Parathyroid adenoma (tissue), 2 donors: Measurements from ENCODE around the gene KLHDC7B.

Experiments used
- H2AFZ ChIP-seq: fragments of 300-600 bp; sonication (generic); one replicate; pipeline ENCODE4 v1.7.0; 2017; ENCODE audit warnings: antibody characterized with exemption, mild to moderate bottlenecking
- H3K27ac ChIP-seq: fragments of 300-600 bp; sonication (generic); one replicate; pipeline ENCODE4 v1.7.0; 2017
- H3K27me3 ChIP-seq: fragments of 300-600 bp; sonication (generic); one replicate; pipeline ENCODE4 v1.7.0; 2017; ENCODE audit warnings: low read length; ENCODE audit not compliant: control insufficient read depth, insufficient read depth
- H3K36me3 ChIP-seq: fragments of 300-600 bp; sonication (generic); one replicate; pipeline ENCODE4 v1.7.0; 2017; ENCODE audit warnings: low read length; ENCODE audit not compliant: control insufficient read depth, insufficient read depth
- H3K4me1 ChIP-seq: fragments of 300-600 bp; sonication (generic); one replicate; pipeline ENCODE4 v1.7.0; 2017; ENCODE audit warnings: control low read depth
- H3K4me2 ChIP-seq: fragments of 300-600 bp; sonication (generic); one replicate; pipeline ENCODE4 v1.7.0; 2017; ENCODE audit warnings: low read length
- H3K4me3 ChIP-seq: fragments of 300-600 bp; sonication (generic); one replicate; pipeline ENCODE4 v1.7.0; 2017; ENCODE audit warnings: low read depth, low read length
- H3K79me2 ChIP-seq: fragments of 300-600 bp; sonication (generic); one replicate; pipeline ENCODE4 v1.7.0; 2017; ENCODE audit warnings: control low read depth
- H3K9ac ChIP-seq: fragments of 300-600 bp; sonication (generic); one replicate; pipeline ENCODE4 v1.7.0; 2017; ENCODE audit warnings: mild to moderate bottlenecking
- H3K9me3 ChIP-seq: fragments of 300-600 bp; sonication (generic); one replicate; pipeline ENCODE4 v1.7.0; 2017; ENCODE audit warnings: low read length; ENCODE audit not compliant: control insufficient read depth
- CTCF ChIP-seq: fragments of 300-600 bp; sonication (generic); IDR thresholded peaks from one replicate; pipeline ENCODE4 v1.7.0; 2017; ENCODE audit warnings: antibody characterized with exemption, mild to moderate bottlenecking
- donor health status: primary hyperparathyroidism.

The KLHDC7B gene

DNA sequence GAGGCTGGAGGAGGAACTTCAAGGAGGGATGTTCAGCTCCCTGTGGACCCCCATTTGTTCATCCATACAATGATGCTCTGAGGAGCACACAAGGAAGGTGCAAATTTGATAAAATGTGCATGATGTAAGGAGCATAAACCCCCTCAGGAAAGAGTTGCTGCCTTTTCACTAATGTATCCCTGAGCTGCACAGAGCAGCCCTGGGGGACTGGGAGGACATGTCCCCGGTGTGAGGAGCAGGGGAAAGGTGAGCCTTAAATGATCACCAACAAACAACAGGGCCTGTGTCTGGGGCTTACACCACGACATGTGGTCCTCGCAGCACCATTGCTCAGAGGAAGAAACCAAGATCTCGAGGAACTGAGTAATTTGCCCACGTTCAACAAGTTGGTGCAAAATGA, 51.4 kb downstream of the KLHDC7B start:
- no peaks in the 10 kb centered on the region for H3K4me1 ChIP-seq
- H3K27me3 ChIP-seq = no peaks in the 10 kb centered on the region
- H3K4me3 ChIP-seq = no peak overlapping the region
- no peak overlapping the region for H3K9ac ChIP-seq
- TF ChIP-seq CTCF = no peak
- H3K9me3 ChIP-seq = no peaks in the 10 kb centered on the region
- no peak overlapping the region for H3K27ac ChIP-seq
- no peaks in the 10 kb centered on the region for H3K79me2 ChIP-seq
- no peak overlapping the region for H2AFZ ChIP-seq
- no peak overlapping the region for H3K4me2 ChIP-seq
- H3K36me3 ChIP-seq = no peaks in the 10 kb centered on the region

DNA sequence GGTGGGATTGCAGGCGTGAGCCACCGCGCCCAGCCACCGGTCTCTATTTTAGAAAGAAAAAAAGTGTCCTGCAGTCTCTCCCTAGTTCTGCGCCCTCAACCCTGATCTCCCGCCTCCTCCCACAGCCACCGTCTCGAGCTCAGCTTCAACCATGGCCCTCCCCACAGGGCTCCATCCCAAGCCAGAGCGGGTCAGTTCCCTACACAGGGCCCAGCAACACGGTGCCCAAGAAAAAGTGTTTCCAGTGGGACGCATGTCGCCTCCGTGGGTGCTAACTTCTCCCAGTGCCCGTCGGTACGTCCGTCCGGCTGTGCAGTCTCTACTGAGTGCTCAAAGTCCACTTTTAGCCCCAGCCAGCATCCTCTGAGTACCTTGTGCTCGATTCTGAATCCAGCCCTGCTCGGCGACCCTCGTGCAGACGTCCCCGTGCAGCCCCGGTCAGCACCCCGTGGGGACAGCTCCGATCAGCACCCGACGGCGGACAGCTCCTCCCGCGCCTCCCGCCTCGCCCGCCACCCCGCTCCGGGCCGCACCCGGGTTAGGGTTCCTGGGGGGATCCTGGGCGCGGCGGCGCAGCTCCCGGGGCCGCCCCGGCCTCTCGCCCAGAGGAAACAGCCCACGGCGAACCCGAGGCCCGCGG, 54.2 kb downstream of the KLHDC7B start:
- Histone ChIP-seq H3K4me2 (no peak overlapping the region), H3K79me2 (no peaks in the 10 kb centered on the region), H3K4me3 (no peak overlapping the region), H3K27me3 (no peaks in the 10 kb centered on the region), H3K27ac (no peak overlapping the region), H3K9ac (no peak overlapping the region), H3K36me3 (no peaks in the 10 kb centered on the region), H3K9me3 (no peaks in the 10 kb centered on the region), H3K4me1 (no peaks in the 10 kb centered on the region), H2AFZ (peak overlapping the region; percentile 56)
- no peak for TF ChIP-seq CTCF

- peak within 1 kb of the TSS; percentile 19 for H3K9ac ChIP-seq
- H3K4me2 ChIP-seq = peak within 1 kb of the TSS; percentile 66
- no peaks in the 10 kb centered on the region for H3K27me3 ChIP-seq
- H3K27ac ChIP-seq = peak within 1 kb of the TSS; percentile 71
- H3K9me3 ChIP-seq = no peaks in the 10 kb centered on the region
- H3K36me3 ChIP-seq = no peaks in the 10 kb centered on the region
- TF ChIP-seq CTCF = no peak
- peak within 1 kb of the TSS; percentile 26 for H3K4me3 ChIP-seq
- H3K4me1 ChIP-seq = no peaks in the 10 kb centered on the region
- H2AFZ ChIP-seq = peak within 1 kb of the TSS; percentile 60
- no peaks in the 10 kb centered on the region for H3K79me2 ChIP-seq
Measured at GRCh38 chr22:50600538-50600937, 54.8 kb downstream of the KLHDC7B start, which contains the start of gene MAPK8IP2. Gene MAPK8IP2, plus strand, starts transcription at chr22:50600793. Its CDS starts 26 bp downstream, at chr22:50600819.
